WTC11 (cell line): ENCODE measurements around the gene SAXO2. TPM values are rescaled to one million over a fixed set of nuclear protein-coding genes. Genes with fewer than 3 reads are reported as not detected.
"Not testable (repeated sequence)": the region's sequence is repeated elsewhere in the genome, so short reads cannot be mapped to it uniquely, and the experiment has no call there.

Experiments
- ATAC-seq: fragments of 200-7000 bp; cut with Tn5 transposase; 2 replicates; pipeline ENCODE4 v1.10.0; 2021; ENCODE audit warnings: mild to moderate bottlenecking, moderate library complexity
- CTCF ChIA-PET: fragments of 300-600 bp; sonication (Branson Sonifier 250); formaldehyde crosslinking; loops from one replicate; lab custom pipeline; 2021; ENCODE audit warnings: antibody characterized with exemption; lab: Charles Lee
- POLR2A ChIA-PET: fragments of 350-600 bp; sonication (Branson Sonifier 250); formaldehyde crosslinking; loops from one replicate; lab custom pipeline; 2021; ENCODE audit warnings: antibody characterized with exemption; lab: Charles Lee
- DNase-seq: peaks from one replicate; pipeline ENCODE4 v3.0.0; 2021; ENCODE audit warnings: low spot score
- H3K27ac Mint-ChIP-seq: 2 replicates; pipeline ENCODE4 v1.8.0; 2021; ENCODE audit warnings: mixed read lengths
- H3K27me3 Mint-ChIP-seq: 2 replicates; pipeline ENCODE4 v1.8.0; 2021; ENCODE audit warnings: low read depth, mild to moderate bottlenecking, moderate library complexity, mixed read lengths
- H3K36me3 Mint-ChIP-seq: 2 replicates; pipeline ENCODE4 v1.8.0; 2021; ENCODE audit warnings: mixed read lengths
- H3K4me1 Mint-ChIP-seq: 2 replicates; pipeline ENCODE4 v1.8.0; 2022; ENCODE audit warnings: mixed read lengths
- H3K4me3 Mint-ChIP-seq: 2 replicates; pipeline ENCODE4 v1.8.0; 2021; ENCODE audit warnings: mild to moderate bottlenecking, moderate library complexity, mixed read lengths
- H3K9me3 Mint-ChIP-seq: 2 replicates; pipeline ENCODE4 v1.8.0; 2021; ENCODE audit warnings: mixed read lengths
- total RNA-seq: library from RNA; stranded (reverse); gene quantifications from 3 replicates; pipeline ENCODE4 v1.2.3, GENCODE V29; 2021

Gene SAXO2
- total RNA-seq, 1 experiment from 2014 or later: 2.7 TPM

DNA sequence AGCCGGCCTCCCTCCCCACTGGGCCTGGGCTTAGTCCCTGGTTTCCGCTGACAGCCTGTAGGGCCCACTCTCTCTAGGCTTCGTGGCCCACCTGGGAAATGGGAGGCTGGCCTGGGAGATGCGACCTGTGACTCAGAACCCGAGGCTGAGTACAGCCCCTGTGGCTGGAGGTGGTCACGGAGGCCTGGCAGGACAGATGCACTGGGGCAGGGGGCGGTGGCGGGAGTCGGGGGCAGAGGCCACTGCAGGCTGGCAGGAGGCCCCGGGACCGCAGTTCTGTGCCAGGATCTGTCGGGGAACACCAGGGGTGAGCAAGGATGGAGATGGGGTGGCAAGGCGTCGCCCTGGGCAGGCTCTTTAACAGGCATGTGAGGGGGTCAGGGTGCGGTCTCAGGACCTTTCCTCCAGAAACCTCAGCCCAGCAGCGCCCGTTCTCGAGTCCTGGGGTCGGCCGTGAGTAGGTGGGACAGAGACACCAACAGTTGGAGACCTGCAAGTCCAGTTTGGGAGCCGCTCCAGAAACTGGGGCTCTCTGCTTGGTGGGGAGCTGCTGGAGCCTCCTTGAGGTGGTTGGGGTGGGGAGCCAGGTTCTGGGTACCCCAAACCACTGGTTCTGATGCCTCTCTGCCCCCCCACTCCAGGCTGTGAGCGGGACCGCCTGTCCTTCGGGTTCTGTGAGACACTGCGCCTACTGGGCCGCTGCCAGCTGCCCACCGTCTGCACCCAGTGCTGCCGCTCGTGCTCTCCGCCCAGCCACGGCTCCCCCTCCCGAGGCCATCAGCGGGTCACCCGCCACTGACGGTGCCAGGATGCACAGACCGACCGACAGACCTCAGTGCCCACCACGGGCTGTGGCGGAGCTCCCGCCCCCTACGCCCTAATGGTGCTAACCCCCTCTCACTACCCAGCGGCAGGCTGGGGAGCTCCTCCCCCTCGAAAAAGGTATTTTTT, 71.3 kb downstream of the SAXO2 start:
- H3K27me3 Mint-ChIP-seq, H3K9me3 Mint-ChIP-seq, CTCF ChIA-PET, H3K4me1 Mint-ChIP-seq, H3K36me3 Mint-ChIP-seq, H3K27ac Mint-ChIP-seq, POLR2A ChIA-PET, DNase-seq, H3K4me3 Mint-ChIP-seq, ATAC-seq: not testable (repeated sequence)

Other genes with a start within 250 kb of the SAXO2 start
- gene MEX3B, start 216.8 kb upstream of the SAXO2 start, total RNA-seq: 8.5 to 8.9 TPM (median 8.8 TPM) in 3 replicates
- gene EFL1, start 84 bp upstream of the SAXO2 start, total RNA-seq: 25.4 to 27.5 TPM (median 25.4 TPM) in 3 replicates
- 5.1 to 7.7 TPM (median 5.8 TPM) in 3 replicates for gene GOLGA6L10, start 86.7 kb downstream of the SAXO2 start, total RNA-seq
- gene GOLGA6L9, start 167.0 kb downstream of the SAXO2 start, total RNA-seq: 7.3 to 9.4 TPM (median 8.0 TPM) in 3 replicates